GM12878 (cell line): Measurements from ENCODE around the gene KRT7. TPM values are rescaled to one million over a fixed set of nuclear protein-coding genes. Genes with fewer than 3 reads are reported as not detected.

ENCODE experiments used
- ATAC-seq: fragments of 200-7000 bp; cut with Tn5 transposase; 3 replicates; pipeline ENCODE4 v1.9.1; 2020; ENCODE audit warnings: mild to moderate bottlenecking, moderate library complexity
- BruUV-seq: library from RNA; stranded (reverse); fragments of 400-500 nt; replicated peaks from 2 replicates; lab custom pipeline; 2021; lab: Mats Ljungman, UMichigan
- CTCF ChIA-PET: fragments of 300-600 bp; sonication (Branson Sonifier 250); formaldehyde crosslinking; extraction: SDS; loops from one replicate; lab custom pipeline; 2021; ENCODE audit warnings: inconsistent platforms; lab: Yijun Ruan, JAX
- POLR2A ChIA-PET: fragments of 350-600 bp; formaldehyde crosslinking; extraction: SDS; loops from one replicate; lab custom pipeline; 2021; ENCODE audit warnings: inconsistent platforms; lab: Charles Lee
- RAD21 ChIA-PET: fragments of 300-600 bp; sonication (Branson Sonifier 250); formaldehyde crosslinking; loops from one replicate; lab custom pipeline; 2023; ENCODE audit warnings: antibody characterized with exemption; ENCODE audit not compliant: unreplicated experiment; lab: Charles Lee
- SMC1A ChIA-PET: fragments of 300-600 bp; sonication (Branson Sonifier 250); formaldehyde crosslinking; loops from one replicate; lab custom pipeline; 2023; ENCODE audit not compliant: unreplicated experiment, uncharacterized antibody; lab: Charles Lee
- DNase-seq: peaks from one replicate; pipeline ENCODE4 v3.0.0-alpha.2; 2011; ENCODE audit warnings: low read depth, low spot score
- FAIRE-seq: peaks from 3 replicates; lab custom pipeline; 2011; peaks lifted over from hg19 to GRCh38; lab: Jason Lieb, UNC
- H2AFZ ChIP-seq: 2 replicates; pipeline ENCODE4 v1.6.0; 2011; ENCODE audit warnings: low read depth, low read length, control low read depth; ENCODE audit not compliant: control insufficient read depth
- H3K27ac ChIP-seq: 2 replicates; pipeline ENCODE4 v1.5.1; 2011; ENCODE audit warnings: control low read depth; ENCODE audit not compliant: control insufficient read depth, insufficient read depth
- H3K27me3 ChIP-seq, 2 experiments: replicated peaks in 1 of 2; 2 replicates each; pipeline versions ENCODE4 v1.6.0 to v1.6.1; 2011; ENCODE audit warnings: low read length in 1 of 2; ENCODE audit not compliant: control insufficient read depth in 2 of 2, insufficient read depth in 2 of 2
- H3K36me3 ChIP-seq, 2 experiments: 2 replicates each; pipeline ENCODE4 v1.5.1; 2011; ENCODE audit warnings: low read length in 1 of 2; ENCODE audit not compliant: control insufficient read depth in 2 of 2, insufficient read depth in 2 of 2
- H3K4me1 ChIP-seq: 2 replicates; pipeline ENCODE4 v1.6.1; 2011; ENCODE audit warnings: mild to moderate bottlenecking, low read length, moderate library complexity, mixed read lengths; ENCODE audit not compliant: control insufficient read depth, insufficient read depth
- H3K4me2 ChIP-seq: 2 replicates; pipeline ENCODE4 v1.6.0; 2011; ENCODE audit warnings: control low read depth; ENCODE audit not compliant: control insufficient read depth, insufficient read depth
- H3K4me3 ChIP-seq: fragments of 200-600 bp; sonication (generic); 2 replicates; pipeline ENCODE4 v1.5.1; 2016
- H3K79me2 ChIP-seq: 2 replicates; pipeline ENCODE4 v1.6.0; 2011; ENCODE audit warnings: low read length; ENCODE audit not compliant: control insufficient read depth, insufficient read depth
- H3K9ac ChIP-seq: 2 replicates; pipeline ENCODE4 v1.8.0; 2011; ENCODE audit warnings: low read length, control low read depth, mixed read lengths; ENCODE audit not compliant: control insufficient read depth, insufficient read depth
- H3K9me3 ChIP-seq: replicated peaks from 3 replicates; pipeline ENCODE4 v1.5.1; 2011; ENCODE audit warnings: mild to moderate bottlenecking, low read length; ENCODE audit not compliant: control insufficient read depth, insufficient read depth
- H4K20me1 ChIP-seq: 2 replicates; pipeline ENCODE4 v1.6.0; 2011; ENCODE audit not compliant: control insufficient read depth, insufficient read depth
- CREM ChIP-seq: IDR thresholded peaks from 2 replicates; pipeline ENCODE4 v1.6.1; 2014; ENCODE audit warnings: antibody characterized with exemption, low read depth
- EGR1 ChIP-seq, 2 experiments: IDR thresholded peaks; 1 replicate in 1 of 2; 2 replicates in 1 of 2; pipeline ENCODE4 v1.6.1; 2011 to 2012; ENCODE audit warnings: low read depth in 2 of 2, low read length in 2 of 2, borderline replicate concordance in 1 of 2, mild to moderate bottlenecking in 1 of 2, moderate library complexity in 1 of 2
- HDAC6 ChIP-seq: fragments of 200-600 bp; sonication (generic); IDR thresholded peaks from one replicate; pipeline ENCODE4 v1.8.0; 2017; ENCODE audit warnings: antibody characterized with exemption; ENCODE audit not compliant: unreplicated experiment
- NKRF ChIP-seq: fragments of 450-650 bp; conservative IDR thresholded peaks from 2 replicates; pipeline ENCODE4 v1.6.1; 2017; ENCODE audit warnings: mild to moderate bottlenecking, moderate library complexity
- NR2F1 ChIP-seq: fragments of 450-650 bp; conservative IDR thresholded peaks from 2 replicates; pipeline ENCODE4 v1.6.1; 2017; ENCODE audit warnings: mild to moderate bottlenecking
- STAT1 ChIP-seq: fragments of 450-650 bp; conservative IDR thresholded peaks from 2 replicates; pipeline ENCODE4 v1.6.1; 2014; ENCODE audit warnings: antibody characterized with exemption, mild to moderate bottlenecking
- SUZ12 ChIP-seq: fragments of 200-600 bp; sonication (generic); IDR thresholded peaks from one replicate; pipeline ENCODE4 v1.6.1; 2018; ENCODE audit warnings: antibody characterized with exemption, mild to moderate bottlenecking; ENCODE audit not compliant: unreplicated experiment
- ZBED1 ChIP-seq: IDR thresholded peaks from 2 replicates; pipeline ENCODE4 v1.6.1; 2016; ENCODE audit warnings: borderline replicate concordance
- ZNF384 ChIP-seq: IDR thresholded peaks from 2 replicates; pipeline ENCODE4 v1.6.1; 2012; ENCODE audit warnings: low read depth, mild to moderate bottlenecking, low read length, improper control_type of control experiment, borderline replicate concordance
- WGBS: methylation state at CpG from one replicate; pipeline ENCODE4 v1.1.6; 2016; ENCODE audit warnings: low lambda C conversion rate; ENCODE audit not compliant: insufficient replicate concordance, insufficient coverage; ENCODE audit errors: missing lambda C conversion rate; 5-methylcytosine and 5-hydroxymethylcytosine counted together
- in situ Hi-C: fragments of 300-500 bp; cut with MboI; formaldehyde crosslinking; loops from 9 replicates; pipeline ENCODE4 v1.14.3; 2018; ENCODE audit warnings: mixed read lengths
- intact Hi-C: fragments of 100-400 bp; cut with micrococcal nuclease; formaldehyde crosslinking; loops from one replicate; pipeline ENCODE4 v1.14.2; 2022; ENCODE audit not compliant: unreplicated experiment
- polyA plus RNA-seq, 11 experiments: library from polyadenylated mRNA; depleted of rRNA in 4 of 11; unstranded in 6 of 11; stranded (reverse) in 5 of 11; fragments of >200 nt; fragmentation: Nextera tagmentation in 4 of 11; fragmentation: Illumina TruSeq in 1 of 11; extraction: Ambion mirVana in 4 of 11; extraction: Trizol in 1 of 11; gene quantifications; 1 replicate in 1 of 11; 2 replicates in 10 of 11; pipeline versions ENCODE4 v1.2.1 to v1.2.3, GENCODE V29; 2011 to 2016; ENCODE audit warnings: inconsistent platforms in 2 of 11, missing spikeins in 2 of 11, low read depth in 1 of 11
- total RNA-seq, 4 experiments: library from RNA; depleted of rRNA in 3 of 4; stranded (reverse); fragments of >200 nt in 3 of 4; fragmentation: Illumina TruSeq in 1 of 4; extraction: Trizol in 1 of 4; gene quantifications; 2 replicates each; pipeline versions ENCODE4 v1.2.1 to v1.2.3, GENCODE V29; 2013 to 2021

KRT7 gene
- total and polyA plus RNA-seq, 10 of the 15 experiments (the other 5 are each of a cell fraction or from before 2014, with no cell fraction given): 0.90 to 18.7 (median 4.8) TPM

- ChIA-PET RAD21 (no interaction called here), POLR2A (no interaction called here)
- no peaks in the 10 kb centered on the region for H3K4me1 ChIP-seq
- H3K36me3 ChIP-seq: no peaks in the 10 kb centered on the region
- no peak overlapping the region for H3K4me3 ChIP-seq
- H3K79me2 ChIP-seq: no peaks in the 10 kb centered on the region
- intact Hi-C loops: no loop called here
- TF ChIP-seq NKRF (no peak), NR2F1 (no peak), CREM (no peak), ZBED1 (no peak), HDAC6 (no peak)
- TF ChIP-seq, all 136 proteins: peak for 0
- DNase-seq (no peak), ATAC-seq (no peak), FAIRE-seq (no peak)
- in situ Hi-C loops: no loop called here
- ChIA-PET CTCF (interaction anchor here (0.6 kb wide), 1 partner anchor 72 kb away, joined by 3 read pairs; no protein-coding TSS in a partner anchor), SMC1A (no interaction called here)
- Histone ChIP-seq H3K9ac (no peak overlapping the region), H3K9me3 (no peaks in the 10 kb centered on the region), H3K27me3 (peaks cover 7 to 13% of the 10 kb centered on the region in 2 experiments; a peak in 3 of 4 replicates), H3K4me2 (no peak overlapping the region), H2AFZ (no peak overlapping the region), H3K27ac (no peak overlapping the region), H4K20me1 (no peaks in the 10 kb centered on the region)
- BruUV-seq: no TSS peak
- 13% methylated on average over 3 of the region's 3 CpGs for WGBS
Measured at GRCh38 chr12:52228366-52228765, 4.7 kb upstream of the KRT7 start.

- Histone ChIP-seq H3K9me3 (no peaks in the 10 kb centered on the region), H3K4me2 (no peak overlapping the region), H3K27ac (no peak overlapping the region), H3K4me1 (no peaks in the 10 kb centered on the region), H4K20me1 (no peaks in the 10 kb centered on the region), H2AFZ (no peak overlapping the region), H3K4me3 (no peak overlapping the region), H3K27me3 (peaks cover 7 to 15% of the 10 kb centered on the region in 2 experiments; a peak in 3 of 4 replicates), H3K36me3 (no peaks in the 10 kb centered on the region), H3K79me2 (no peaks in the 10 kb centered on the region), H3K9ac (no peak overlapping the region)
- TF ChIP-seq SUZ12 (no peak), ZNF384 (no peak), EGR1 (IDR thresholded peaks at IDR 0.05; ENCODE audit: borderline replicate concordance in 1 of 2, low read depth in 2 of 2, low read length in 2 of 2) (no peak), STAT1 (no peak)
- RAD21 ChIA-PET: no interaction called here
- in situ Hi-C loops: no loop called here
- no peak for ATAC-seq
- FAIRE-seq: no peak
- POLR2A ChIA-PET: no interaction called here
- no TSS peak for BruUV-seq
- 45% methylated on average over 6 of the region's 6 CpGs for WGBS
- no peak for DNase-seq
- CTCF ChIA-PET: interaction anchor here (0.6 kb wide), 1 partner anchor 72 kb away, joined by 3 read pairs; no protein-coding TSS in a partner anchor
- SMC1A ChIA-PET: no interaction called here
- intact Hi-C loops: no loop called here
Measured at GRCh38 chr12:52228931-52229330, 4.1 kb upstream of the KRT7 start.
